Epidermal melanocyte (primary cell): ENCODE results near the gene TBRG4.

ENCODE experiments used
- DNase-seq: peaks from one replicate; pipeline ENCODE4 v3.0.0; 2011; ENCODE audit warnings: low spot score; ENCODE audit not compliant: insufficient read length

The TBRG4 gene

DNA sequence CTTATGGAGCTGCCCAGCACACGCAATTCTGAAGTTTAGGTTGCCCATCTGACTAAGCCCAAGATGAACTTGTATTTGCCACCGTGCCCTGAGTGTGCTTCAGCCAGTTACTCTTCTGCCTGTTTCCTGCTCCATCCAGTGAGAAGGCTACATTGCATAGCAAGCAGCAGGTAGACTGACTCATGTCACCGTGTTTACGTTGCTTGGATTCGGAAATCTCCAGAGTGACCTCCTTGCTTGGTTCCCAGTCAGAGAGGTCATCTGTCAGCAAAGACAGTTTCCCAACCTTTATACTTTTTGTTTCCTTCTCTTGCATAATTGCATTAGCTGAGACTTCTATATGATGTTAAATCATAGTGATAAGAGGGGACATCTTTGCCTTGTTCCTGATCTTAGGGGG is 53.6 kb downstream of the TBRG4 start:
- no peak for DNase-seq

DNA sequence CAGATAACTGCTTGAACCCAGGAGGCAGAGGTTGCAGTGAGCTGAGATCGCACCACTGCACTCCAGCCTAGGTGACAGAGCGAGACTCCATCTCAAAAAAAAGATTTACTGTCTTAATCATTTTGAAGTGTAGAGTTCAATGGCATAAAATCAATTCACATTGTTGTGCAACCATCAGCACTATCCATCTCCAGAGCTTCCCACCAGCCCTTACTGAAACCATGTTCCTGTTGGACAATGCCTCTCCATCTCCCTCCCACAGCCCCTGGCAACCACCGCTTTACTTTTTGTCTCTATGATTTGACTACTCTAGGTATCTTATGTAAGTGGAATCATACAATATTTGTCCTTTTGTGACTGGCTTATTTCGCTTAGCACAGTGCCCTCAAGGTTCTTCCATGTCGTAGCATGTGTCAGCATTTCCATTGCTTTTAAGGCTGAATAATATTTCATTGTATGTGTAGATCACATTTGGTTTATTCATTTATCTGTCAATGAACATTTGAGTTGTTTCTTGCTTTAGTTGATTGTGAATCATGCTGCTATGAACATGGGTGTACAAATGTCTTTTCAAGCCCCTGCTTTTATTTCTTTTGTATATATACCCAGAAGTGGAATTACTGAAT is 55.8 kb downstream of the TBRG4 start:
- DNase-seq: no peak

DNA sequence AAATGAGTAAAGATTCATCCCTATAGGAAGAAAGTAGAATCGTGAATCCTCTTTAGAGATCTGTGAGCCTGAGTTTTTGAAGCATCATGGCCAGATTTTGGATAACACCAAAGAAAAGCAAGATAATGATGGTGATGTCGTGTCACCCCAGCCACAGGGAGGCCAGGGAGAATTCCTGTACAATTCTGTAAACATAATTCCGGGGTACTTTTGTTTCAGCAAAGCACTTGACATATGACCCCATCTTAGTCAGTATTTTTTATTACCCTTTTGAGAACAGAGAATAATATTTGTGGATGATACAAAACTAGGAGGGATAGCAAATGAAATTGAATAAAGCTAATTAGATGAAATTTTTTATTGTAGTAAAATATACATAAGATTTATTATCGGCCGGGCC is 56.5 kb downstream of the TBRG4 start:
- DNase-seq: no peak

DNA sequence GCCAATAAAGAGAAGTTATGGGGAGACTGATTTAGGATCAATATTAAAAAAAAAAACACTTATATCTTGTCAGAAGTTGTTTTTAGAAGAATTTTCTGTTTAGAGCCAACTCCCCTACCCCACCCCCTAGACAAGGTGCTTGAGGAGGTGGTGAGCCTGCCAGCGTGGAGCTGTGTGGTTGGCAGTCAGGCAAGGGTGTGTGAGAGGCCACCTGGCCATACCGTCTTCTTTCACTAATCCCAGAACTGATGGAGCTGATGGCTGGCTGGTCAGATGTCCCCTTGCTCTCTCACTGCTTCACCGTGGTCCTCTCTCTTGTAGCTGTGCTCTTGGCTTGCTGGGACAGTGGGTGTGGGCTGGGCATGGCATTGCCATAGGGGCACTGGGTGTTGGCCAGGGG is 57.1 kb downstream of the TBRG4 start:
- no peak for DNase-seq

DNA sequence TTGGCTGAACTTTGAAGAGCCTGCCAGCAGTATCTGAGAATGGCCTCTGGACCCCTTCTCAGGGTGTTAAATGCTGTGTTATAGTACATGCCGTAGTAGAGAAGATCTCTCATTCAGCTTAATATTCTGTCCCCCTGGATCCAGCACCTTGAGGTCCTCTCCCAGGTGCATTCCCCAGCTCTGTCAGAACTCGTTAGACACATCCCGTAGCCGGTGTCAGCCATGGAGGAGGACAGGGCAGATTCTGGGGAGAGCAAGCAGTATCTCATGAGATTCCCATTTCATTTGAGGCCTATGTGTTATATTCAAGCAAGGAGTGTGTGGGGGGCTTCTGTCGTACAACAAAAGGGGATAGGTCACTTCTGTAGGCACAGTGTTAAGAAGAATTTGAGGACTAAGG is 57.6 kb downstream of the TBRG4 start:
- no peak for DNase-seq

DNA sequence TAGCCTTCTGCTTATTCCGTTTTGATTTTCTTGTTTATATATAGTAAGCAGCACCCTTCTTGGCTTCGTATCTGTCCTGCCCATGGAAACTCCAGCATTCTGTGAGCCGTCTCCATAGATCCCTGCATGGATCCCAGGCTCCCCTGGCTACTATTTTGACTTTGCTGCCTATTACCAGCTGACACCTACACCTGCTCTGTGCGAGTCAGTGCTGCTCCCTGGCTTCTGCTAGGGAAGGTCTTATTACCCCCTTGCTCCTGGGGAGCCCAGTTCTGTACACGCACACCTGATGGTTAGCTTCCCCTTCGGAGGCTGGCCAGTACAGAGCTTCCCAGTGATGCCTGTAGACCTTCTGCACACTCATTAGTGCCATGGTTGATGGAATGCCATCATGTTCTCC is 58.1 kb downstream of the TBRG4 start:
- no peak for DNase-seq

DNA sequence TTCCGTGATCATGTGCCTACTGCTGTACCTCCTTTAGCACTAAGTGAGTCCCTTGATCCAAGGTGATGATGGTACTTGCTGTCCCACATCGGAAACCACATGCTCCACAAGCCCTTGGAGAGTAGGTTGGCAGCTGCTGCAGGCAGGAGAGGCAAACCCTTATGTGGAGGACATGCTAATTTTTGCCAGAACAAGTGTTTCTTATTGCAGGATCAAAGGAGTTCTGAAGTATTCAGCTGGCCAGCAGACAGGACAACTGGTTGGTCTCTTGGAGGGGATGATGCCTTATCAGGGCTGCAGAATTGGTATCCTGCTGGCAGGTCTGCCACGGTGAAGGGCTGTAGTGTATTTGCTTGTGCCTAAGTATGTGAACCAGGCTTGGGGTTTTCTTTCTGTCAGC is 59.5 kb downstream of the TBRG4 start:
- no peak for DNase-seq

DNA sequence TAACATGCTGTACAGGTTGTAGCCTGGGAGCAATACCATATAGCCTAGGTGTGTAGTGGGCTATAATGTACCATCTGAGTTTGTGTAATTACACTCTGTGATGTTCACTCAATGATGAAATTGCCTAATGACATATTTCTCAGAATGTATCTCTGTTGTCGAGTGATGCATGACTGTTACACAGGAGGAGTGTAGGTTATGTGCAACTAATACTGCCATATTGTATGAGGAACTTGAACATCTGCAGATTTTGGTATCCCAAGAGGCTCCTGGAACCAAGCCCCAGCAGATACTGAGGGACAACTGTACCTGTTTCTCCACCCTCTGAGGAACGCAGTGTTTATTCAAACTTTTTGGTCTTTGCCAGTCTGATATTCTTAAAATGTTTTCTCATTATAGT is 61.3 kb downstream of the TBRG4 start:
- DNase-seq: no peak
